K562 (cell line): ENCODE measurements around the gene MARK3. TPM values are rescaled to one million over a fixed set of nuclear protein-coding genes. Genes with fewer than 3 reads are reported as not detected.

Source experiments
- BCLAF1 ChIP-seq, 2 experiments: fragments of 450-650 bp in 1 of 2; IDR thresholded peaks; 2 replicates each; pipeline ENCODE4 v1.6.1; 2011 to 2017; ENCODE audit warnings: low read depth in 2 of 2, antibody characterized with exemption in 1 of 2, borderline replicate concordance in 1 of 2, low read length in 1 of 2, mild to moderate bottlenecking in 1 of 2, mixed read lengths in 1 of 2; ENCODE audit not compliant: control insufficient read depth in 1 of 2
- ETV1 ChIP-seq: fragments of 450-650 bp; conservative IDR thresholded peaks from 2 replicates; pipeline ENCODE4 v1.6.1; 2016; ENCODE audit warnings: missing genetic modification characterization, control low read depth, low read depth, missing compliant biosample characterization
- PATZ1 ChIP-seq: fragments of 250-450 bp; sonication (Bioruptor Pico); IDR thresholded peaks from 2 replicates; pipeline ENCODE4 v1.5.0; 2020; ENCODE audit warnings: mild to moderate bottlenecking, borderline replicate concordance
- REST ChIP-seq, 2 experiments: fragments of 450-650 bp; formaldehyde crosslinking in 1 of 2; IDR thresholded peaks; 2 replicates each; pipeline versions ENCODE4 v1.4.0 to v1.6.1; 2014 to 2020; ENCODE audit warnings: mild to moderate bottlenecking in 2 of 2, borderline replicate concordance in 1 of 2, low read depth in 1 of 2
- SMARCC2 ChIP-seq: fragments of 450-650 bp; IDR thresholded peaks from 2 replicates; pipeline ENCODE4 v1.6.1; 2017; ENCODE audit warnings: antibody characterized with exemption, moderate library complexity, mild to moderate bottlenecking, low read depth
- TBL1XR1 ChIP-seq, 2 experiments: IDR thresholded peaks; 2 replicates each; pipeline ENCODE4 v1.6.1; 2012; ENCODE audit warnings: improper control_type of control experiment in 2 of 2, low read length in 2 of 2, mild to moderate bottlenecking in 1 of 2
- TCFL5 ChIP-seq: fragments of 250-450 bp; sonication (Bioruptor Pico); conservative IDR thresholded peaks from 2 replicates; pipeline ENCODE4 v1.6.1; 2021; ENCODE audit warnings: mild to moderate bottlenecking, moderate library complexity, matching md5 sums
- U2AF2 ChIP-seq: fragments of 200-400 bp; formaldehyde crosslinking; optimal IDR thresholded peaks from 2 replicates; pipeline ENCODE3; 2017; ENCODE audit warnings: low read depth, mild to moderate bottlenecking, low read length
- ZNF696 ChIP-seq: fragments of 250-450 bp; sonication (Bioruptor Pico); conservative IDR thresholded peaks from 2 replicates; pipeline ENCODE4 v1.4.0; 2020; ENCODE audit warnings: mild to moderate bottlenecking, moderate library complexity
- polyA plus RNA-seq, 8 experiments: library from polyadenylated mRNA; depleted of rRNA in 4 of 8; stranded (reverse) in 5 of 8; unstranded in 3 of 8; fragments of >200 nt; fragmentation: Nextera tagmentation in 2 of 8; fragmentation: Illumina TruSeq in 1 of 8; extraction: Ambion mirVana in 2 of 8; extraction: Trizol in 1 of 8; gene quantifications; 2 replicates each; pipeline versions ENCODE4 v1.2.1 to v1.2.3, GENCODE V29; 2011 to 2014; ENCODE audit warnings: inconsistent platforms in 1 of 8, missing spikeins in 1 of 8
- total RNA-seq, 7 experiments: library from RNA; depleted of rRNA in 6 of 7; stranded (reverse); fragments of >200 nt in 6 of 7; fragmentation: Illumina TruSeq in 2 of 7; extraction: Trizol in 2 of 7; gene quantifications; 2 replicates each; pipeline versions ENCODE4 v1.2.1 to v1.2.3, GENCODE V29; 2011 to 2021; ENCODE audit warnings: low replicate concordance in 1 of 7

The MARK3 gene
- total and polyA plus RNA-seq, 9 of the 15 experiments (the other 6 are each of a cell fraction or from before 2014, with no cell fraction given) = 10.1 to 68.7 (median 56.3) TPM

GRCh38 chr14:103520657-103521437, 135.6 kb downstream of the MARK3 start (continued):
- TF ChIP-seq REST (IDR thresholded peaks at IDR 0.05; ENCODE audit: borderline replicate concordance) (peak; percentile 32; the same call in 1 of the 2 replicates), REST (CRISPR knock-in tag; IDR thresholded peaks at IDR 0.05; ENCODE audit: low read depth) (no peak), TBL1XR1 (IDR thresholded peaks at IDR 0.05; ENCODE audit: low read length in 2 of 2) (no peak), SMARCC2 (no peak), U2AF2 (no peak), TCFL5 (CRISPR knock-in tag) (no peak), BCLAF1 (IDR thresholded peaks at IDR 0.05; ENCODE audit: borderline replicate concordance in 1 of 2, control insufficient read depth in 1 of 2, low read depth in 2 of 2, low read length in 1 of 2) (no peak), ETV1 (tag) (peak; percentile 63; the same call in 1 of the 2 replicates), PATZ1 (no peak), ZNF696 (CRISPR knock-in tag) (no peak)
